Common myeloid progenitor, CD34-positive (primary cell): Measurements from ENCODE around the gene H1-8.

ENCODE experiments used
- CTCF ChIA-PET: fragments of 350-600 bp; sonication (Branson Sonifier 250); formaldehyde crosslinking; loops from one replicate; lab custom pipeline; 2021; ENCODE audit warnings: antibody characterized with exemption; lab: Charles Lee
- POLR2A ChIA-PET: fragments of 350-600 bp; sonication (Branson Sonifier 250); formaldehyde crosslinking; loops from one replicate; lab custom pipeline; 2021; ENCODE audit warnings: antibody characterized with exemption; lab: Charles Lee
- DNase-seq, 3 donors: peaks; one replicate each; pipeline versions ENCODE4 v3.0.0 to v3.0.0-alpha.2; 2013
- H3K27ac ChIP-seq, 2 experiments: 1 replicate in 1 of 2; 2 replicates in 1 of 2; pipeline ENCODE4 v1.7.0; 2013; ENCODE audit warnings: inconsistent platforms in 2 of 2, low read length in 2 of 2, mild to moderate bottlenecking in 2 of 2, low read depth in 1 of 2, moderate library complexity in 1 of 2; ENCODE audit not compliant: severe bottlenecking in 2 of 2, insufficient read depth in 1 of 2, poor library complexity in 1 of 2
- H3K27me3 ChIP-seq, 5 experiments: replicated peaks in 2 of 5; 1 replicate in 3 of 5; 2 replicates in 2 of 5; pipeline versions ENCODE4 v1.6.1 to v1.7.0; 2013; ENCODE audit warnings: low read length in 4 of 5, mild to moderate bottlenecking in 2 of 5, moderate library complexity in 2 of 5, inconsistent platforms in 1 of 5; ENCODE audit not compliant: insufficient read depth in 5 of 5, control insufficient read depth in 4 of 5
- H3K36me3 ChIP-seq, 4 experiments: 1 replicate in 2 of 4; 2 replicates in 2 of 4; pipeline versions ENCODE4 v1.6.1 to v1.7.0; 2013; ENCODE audit warnings: low read length in 3 of 4, control low read depth in 1 of 4, mild to moderate bottlenecking in 1 of 4; ENCODE audit not compliant: control insufficient read depth in 4 of 4, insufficient read depth in 4 of 4
- H3K4me1 ChIP-seq, 4 experiments: 1 replicate in 3 of 4; 2 replicates in 1 of 4; pipeline versions ENCODE4 v1.6.1 to v1.7.1; 2013; ENCODE audit warnings: low read length in 3 of 4, mild to moderate bottlenecking in 3 of 4, control low read depth in 1 of 4, inconsistent platforms in 1 of 4, moderate library complexity in 1 of 4; ENCODE audit not compliant: control insufficient read depth in 4 of 4, insufficient read depth in 4 of 4; ENCODE audit errors: control extremely low read depth in 1 of 4
- H3K4me3 ChIP-seq, 7 experiments: 1 replicate in 4 of 7; 2 replicates in 3 of 7; pipeline versions ENCODE4 v1.5.1 to v1.7.0; 2013; ENCODE audit warnings: mild to moderate bottlenecking in 7 of 7, low read length in 6 of 7, moderate library complexity in 6 of 7, inconsistent platforms in 2 of 7, low read depth in 2 of 7, control low read depth in 1 of 7; ENCODE audit not compliant: insufficient read depth in 4 of 7, control insufficient read depth in 1 of 7; ENCODE audit errors: extremely low read depth in 1 of 7
- H3K9me3 ChIP-seq, 5 experiments: 1 replicate in 4 of 5; 2 replicates in 1 of 5; pipeline versions ENCODE4 v1.6.1 to v1.7.1; 2013; ENCODE audit warnings: low read length in 4 of 5, mild to moderate bottlenecking in 2 of 5, inconsistent platforms in 1 of 5, low read depth in 1 of 5, moderate library complexity in 1 of 5; ENCODE audit not compliant: control insufficient read depth in 4 of 5, insufficient read depth in 2 of 5; ENCODE audit errors: control extremely low read depth in 1 of 5
- WGBS: methylation state at CpG from one replicate; pipeline ENCODE4 v1.1.5; 2013; ENCODE audit not compliant: insufficient coverage; 5-methylcytosine and 5-hydroxymethylcytosine counted together

Gene H1-8

DNA sequence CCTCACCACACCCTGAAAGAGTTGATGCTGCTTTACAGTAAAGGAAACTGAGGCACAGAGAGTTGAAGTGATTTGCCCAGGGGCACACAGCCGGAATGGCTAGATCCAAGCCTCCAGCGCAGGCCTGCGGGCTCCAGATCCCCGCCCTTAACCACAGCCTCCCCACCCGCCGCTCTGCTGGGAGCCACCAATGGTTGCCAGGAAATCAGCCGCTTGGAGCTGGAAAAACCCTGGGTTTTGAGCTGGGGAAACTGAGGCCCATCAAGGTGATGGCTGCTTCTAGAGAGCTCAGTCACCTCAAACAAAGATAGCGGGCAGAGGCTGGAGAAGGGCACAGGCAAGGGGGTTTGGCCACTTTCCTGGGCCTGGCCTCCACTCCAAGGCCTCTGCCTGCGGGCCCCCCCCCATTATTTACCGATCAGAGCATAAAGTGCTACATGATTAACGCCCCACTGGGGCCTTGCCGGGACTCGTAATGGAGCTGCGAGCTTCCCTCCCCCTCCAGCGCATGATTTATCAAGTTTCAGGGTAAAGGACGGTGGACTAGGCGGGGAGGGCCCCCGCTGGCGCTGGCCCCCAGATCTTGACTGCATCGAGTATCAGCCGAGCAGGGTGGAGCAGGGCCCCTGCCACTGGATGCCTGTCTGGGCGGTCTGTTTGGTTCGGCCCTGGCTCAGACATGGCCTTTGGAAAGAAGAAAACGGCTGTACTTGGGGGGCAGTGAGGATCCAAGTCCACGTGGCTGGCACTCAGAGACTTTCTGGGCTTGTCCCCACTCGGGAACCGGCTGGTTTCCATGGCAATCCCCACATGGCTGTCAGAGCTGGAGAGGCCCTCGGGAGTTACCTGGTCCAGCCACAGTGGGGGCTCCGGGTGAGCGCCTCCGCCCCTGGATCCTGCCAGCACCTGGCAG, 54.4 kb downstream of the H1-8 start:
- Histone ChIP-seq H3K36me3 (peaks cover 0 to 17% (median 0%) of the 10 kb centered on the region in 4 experiments), H3K27me3 (no peaks in the 10 kb centered on the region), H3K9me3 (no peaks in the 10 kb centered on the region), H3K4me3 (peak overlapping the region in 3 of 7 experiments; percentile 10 to 37 (median 15)), H3K27ac (peak overlapping the region in 1 of 2 experiments; percentile 25), H3K4me1 (peaks cover 2 to 100% (median 89%) of the 10 kb centered on the region in 4 experiments)
- CTCF ChIA-PET, result interaction anchor here (1.0 to 14.3 kb wide), 5 partner anchors 10 to 107 kb away, joined by 3 to 158 read pairs (median 3); partner anchors contain the start of gene PLXND1
- 26% methylated on average over 27 of the region's 31 CpGs for WGBS
- POLR2A ChIA-PET, result interaction anchor here (1.0 to 1.7 kb wide), 2 partner anchors 19 to 21 kb away, joined by 3 to 7 read pairs; no protein-coding TSS in a partner anchor
- DNase-seq, result peak in 2 of 3 donors; percentile 37 to 57

DNA sequence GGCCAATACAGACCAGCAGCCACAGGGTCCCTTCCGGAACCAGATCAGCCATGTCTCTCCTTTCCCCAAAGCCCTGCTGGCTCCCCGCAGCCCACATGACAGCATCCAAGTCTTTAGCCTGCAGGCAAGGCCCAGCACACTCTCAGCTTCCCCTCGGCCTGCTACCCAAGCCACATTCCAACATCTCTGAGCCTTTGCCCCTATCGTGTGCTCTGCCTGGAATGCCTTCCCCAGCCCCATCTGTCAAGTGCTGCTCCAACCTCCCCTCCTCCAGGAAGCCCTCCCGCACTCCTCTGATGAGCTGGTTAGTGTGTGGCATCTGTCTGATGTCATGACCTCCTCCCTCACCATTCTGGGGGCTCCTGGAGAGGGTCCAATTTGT, 55.0 kb downstream of the H1-8 start:
- WGBS, result 90% methylated on average over 3 of the region's 5 CpGs
- H3K27me3 ChIP-seq, result no peaks in the 10 kb centered on the region
- POLR2A ChIA-PET, result no interaction called here

DNA sequence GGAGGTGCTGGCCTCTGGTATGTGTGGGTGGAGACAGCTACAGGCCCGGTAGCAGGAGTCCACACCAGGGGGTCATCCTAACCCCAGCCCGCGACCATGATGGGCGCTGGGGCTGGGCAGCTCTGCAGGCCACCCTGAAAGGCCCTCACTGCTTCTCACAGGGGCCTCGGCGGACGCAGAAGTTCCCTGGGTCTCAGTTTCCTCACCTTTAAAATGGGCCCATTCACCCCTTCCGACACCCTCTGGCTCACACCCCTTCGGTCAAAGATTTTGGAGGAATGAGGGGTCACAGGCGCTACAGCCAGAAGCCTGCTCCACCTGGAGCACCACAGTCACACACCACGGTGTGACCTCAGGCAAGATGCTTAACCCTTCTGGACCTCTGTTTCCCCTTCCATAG, 55.5 kb downstream of the H1-8 start:
- H3K36me3 ChIP-seq, result peaks cover 0 to 22% (median 0%) of the 10 kb centered on the region in 4 experiments
- H3K4me1 ChIP-seq, result peaks cover 2 to 100% (median 86%) of the 10 kb centered on the region in 4 experiments
- no peaks in the 10 kb centered on the region for H3K9me3 ChIP-seq
- no peak overlapping the region for H3K4me3 ChIP-seq
- ChIA-PET CTCF (interaction anchor here (1.1 to 14.3 kb wide), 4 partner anchors 9 to 29 kb away, joined by 3 to 158 read pairs (median 26); partner anchors contain the start of gene PLXND1), POLR2A (no interaction called here)
- no peaks in the 10 kb centered on the region for H3K27me3 ChIP-seq
- DNase-seq, result no peak
- WGBS, result 95% methylated on average over 10 of the region's 11 CpGs
- no peak overlapping the region for H3K27ac ChIP-seq

More for the DNA sequence above, 55.0 kb downstream of the H1-8 start:
- no peak overlapping the region for H3K27ac ChIP-seq
- H3K4me1 ChIP-seq, result peaks cover 2 to 100% (median 86%) of the 10 kb centered on the region in 4 experiments
- DNase-seq, result peak in 1 of 3 donors; percentile 27
- CTCF ChIA-PET, result interaction anchor here (6.5 to 14.3 kb wide), 2 partner anchors 9 to 18 kb away, joined by 44 to 158 read pairs; partner anchors contain the start of gene PLXND1
- peaks cover 0 to 19% (median 0%) of the 10 kb centered on the region in 4 experiments for H3K36me3 ChIP-seq
- H3K4me3 ChIP-seq, result no peak overlapping the region
- H3K9me3 ChIP-seq, result no peaks in the 10 kb centered on the region

DNA sequence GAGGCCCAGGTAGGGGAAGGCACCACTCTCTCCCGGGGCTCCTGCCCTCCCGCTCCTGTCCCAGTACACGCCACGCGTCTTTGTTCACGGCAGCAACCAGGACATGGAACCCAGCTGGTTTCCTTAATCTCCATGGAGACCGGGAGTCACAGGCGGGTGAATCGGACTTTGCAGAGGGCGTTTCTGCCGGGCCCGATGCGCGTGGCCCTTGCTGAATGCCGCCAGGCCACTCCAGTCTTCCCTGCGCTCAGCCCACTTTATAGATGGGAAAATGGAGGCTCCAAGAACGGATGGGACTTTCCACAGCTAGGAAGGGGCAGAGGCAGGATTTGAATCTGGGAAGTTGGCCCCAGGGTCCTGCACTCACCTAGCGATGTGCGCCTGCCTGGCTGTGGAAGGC, 56.1 kb downstream of the H1-8 start:
- 91% methylated on average over 9 of the region's 19 CpGs for WGBS
- ChIA-PET POLR2A (interaction anchor here (0.8 kb wide), 1 partner anchor 13 kb away, joined by 3 read pairs; no protein-coding TSS in a partner anchor), CTCF (interaction anchor here (0.9 to 14.3 kb wide), 5 partner anchors 10 to 29 kb away, joined by 3 to 158 read pairs (median 4); no protein-coding TSS in a partner anchor)
- H3K4me1 ChIP-seq, result peaks cover 2 to 100% (median 86%) of the 10 kb centered on the region in 4 experiments
- H3K4me3 ChIP-seq, result peak overlapping the region in 4 of 7 experiments; percentile 37 to 56 (median 50)
- no peaks in the 10 kb centered on the region for H3K27me3 ChIP-seq
- H3K27ac ChIP-seq, result no peak overlapping the region
- no peaks in the 10 kb centered on the region for H3K9me3 ChIP-seq
- DNase-seq, result peak in 2 of 3 donors; percentile 26 to 38
- H3K36me3 ChIP-seq, result peaks cover 0 to 22% (median 0%) of the 10 kb centered on the region in 4 experiments

DNA sequence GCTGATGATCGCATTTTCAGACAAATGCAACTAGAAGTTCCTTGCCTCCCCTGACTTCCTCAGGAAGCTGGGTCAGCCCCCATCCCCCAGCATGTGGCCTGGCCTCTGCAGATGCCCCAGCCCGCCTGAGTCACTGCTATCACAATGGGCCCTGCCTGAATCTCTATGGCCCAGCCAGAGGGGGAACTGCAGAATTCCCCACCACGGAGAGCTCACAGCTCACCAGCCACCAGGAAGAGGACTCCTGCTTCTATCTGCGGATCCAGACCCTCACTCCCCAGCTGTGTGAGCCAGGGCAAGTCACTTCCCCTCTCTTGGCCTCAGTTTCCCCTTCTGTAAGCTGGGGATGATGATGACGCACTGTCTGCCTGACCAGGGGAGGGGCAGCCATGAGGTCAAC, 56.6 kb downstream of the H1-8 start:
- Histone ChIP-seq H3K36me3 (peaks cover 0 to 22% (median 0%) of the 10 kb centered on the region in 4 experiments), H3K4me1 (peaks cover 2 to 100% (median 86%) of the 10 kb centered on the region in 4 experiments), H3K27me3 (no peaks in the 10 kb centered on the region), H3K9me3 (no peaks in the 10 kb centered on the region), H3K27ac (no peak overlapping the region), H3K4me3 (peak overlapping the region in 4 of 7 experiments; percentile 37 to 56 (median 54))
- ChIA-PET CTCF (interaction anchor here (0.9 to 14.3 kb wide), 6 partner anchors 10 to 106 kb away, joined by 3 to 158 read pairs (median 6); no protein-coding TSS in a partner anchor), POLR2A (interaction anchor here (0.6 to 0.8 kb wide), 2 partner anchors 14 to 21 kb away, joined by 3 read pairs; no protein-coding TSS in a partner anchor)
- 25% methylated on average over 4 of the region's 5 CpGs for WGBS
- peak; percentile 78 to 96 (median 95) for DNase-seq

DNA sequence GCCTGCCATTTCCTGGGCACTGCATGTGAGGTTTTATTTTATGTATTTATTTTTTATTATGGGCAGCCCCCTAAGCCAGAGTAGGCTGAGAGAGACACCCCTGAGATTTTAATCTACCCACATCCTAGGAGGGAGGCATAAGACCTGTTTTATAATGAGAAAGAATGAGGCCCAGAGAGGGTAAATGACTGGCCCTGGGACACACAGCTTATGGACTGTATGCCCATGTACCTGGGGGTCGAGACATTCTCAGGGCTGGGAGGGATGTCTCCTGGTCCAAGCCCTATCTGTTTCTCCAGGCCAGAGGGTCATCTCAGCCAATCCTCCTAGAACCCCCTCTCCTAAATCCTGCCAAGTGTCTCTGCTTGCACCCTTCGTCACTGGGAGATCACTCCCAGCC, 57.4 kb downstream of the H1-8 start:
- H3K36me3 ChIP-seq, result peaks cover 0 to 22% (median 0%) of the 10 kb centered on the region in 4 experiments
- no peak for DNase-seq
- H3K27ac ChIP-seq, result peak overlapping the region in 1 of 2 experiments; percentile 1
- H3K9me3 ChIP-seq, result no peaks in the 10 kb centered on the region
- POLR2A ChIA-PET, result no interaction called here
- no peaks in the 10 kb centered on the region for H3K27me3 ChIP-seq
- CTCF ChIA-PET, result interaction anchor here (1.2 to 14.3 kb wide), 5 partner anchors 18 to 107 kb away, joined by 3 to 158 read pairs (median 8); no protein-coding TSS in a partner anchor
- no peak overlapping the region for H3K4me3 ChIP-seq
- H3K4me1 ChIP-seq, result peaks cover 2 to 97% (median 85%) of the 10 kb centered on the region in 4 experiments
- whole genome bisulfite sequencing, result 100% methylated on average over 1 of the region's 2 CpGs
